Astrocyte (in vitro differentiated cells and primary cell): Measurements from ENCODE around the gene MAGI1. TPM values are rescaled to one million over a fixed set of nuclear protein-coding genes. Genes with fewer than 3 reads are reported as not detected.

ENCODE experiments used
- DNase-seq: peaks from one replicate; pipeline ENCODE4 v3.0.0-alpha.2; 2010; ENCODE audit warnings: low read depth
- FAIRE-seq: peaks from 2 replicates; lab custom pipeline; 2011; peaks lifted over from hg19 to GRCh38; lab: Jason Lieb, UNC
- H2AFZ ChIP-seq: 2 replicates; pipeline ENCODE4 v1.6.0; 2012; ENCODE audit warnings: low read depth, low read length, inconsistent platforms
- H3K27ac ChIP-seq: 2 replicates; pipeline ENCODE4 v1.5.1; 2011; ENCODE audit warnings: low read depth, low read length, inconsistent platforms
- H3K27me3 ChIP-seq: 2 replicates; pipeline ENCODE4 v1.6.0; 2011; ENCODE audit warnings: low read length, inconsistent platforms; ENCODE audit not compliant: insufficient read depth
- H3K36me3 ChIP-seq: 2 replicates; pipeline ENCODE4 v1.5.1; 2011; ENCODE audit warnings: low read length, inconsistent platforms; ENCODE audit not compliant: insufficient read depth
- H3K4me1 ChIP-seq: 2 replicates; pipeline ENCODE4 v1.5.1; 2011; ENCODE audit warnings: low read length, inconsistent platforms; ENCODE audit not compliant: insufficient read depth
- H3K4me2 ChIP-seq: 2 replicates; pipeline ENCODE4 v1.6.0; 2012; ENCODE audit warnings: low read length, inconsistent platforms
- H3K4me3 ChIP-seq: 2 replicates; pipeline ENCODE4 v1.5.1; 2011; ENCODE audit warnings: low read depth, mild to moderate bottlenecking, low read length, inconsistent platforms; ENCODE audit not compliant: insufficient read depth
- H3K79me2 ChIP-seq: 2 replicates; pipeline ENCODE4 v1.6.0; 2012; ENCODE audit warnings: mild to moderate bottlenecking, low read length, inconsistent platforms; ENCODE audit not compliant: insufficient read depth
- H3K9ac ChIP-seq: 2 replicates; pipeline ENCODE4 v1.6.0; 2012; ENCODE audit warnings: mild to moderate bottlenecking, low read length, inconsistent platforms
- H3K9me3 ChIP-seq: 2 replicates; pipeline ENCODE4 v1.5.1; 2012; ENCODE audit warnings: low read depth, mild to moderate bottlenecking, low read length, inconsistent platforms; ENCODE audit not compliant: insufficient read depth
- H4K20me1 ChIP-seq: 2 replicates; pipeline ENCODE4 v1.6.0; 2012; ENCODE audit warnings: low read length, inconsistent platforms; ENCODE audit not compliant: insufficient read depth
- H3K27ac Mint-ChIP-seq: one replicate; pipeline ENCODE4 v1.8.0; 2021; ENCODE audit warnings: mild to moderate bottlenecking, mixed read lengths; ENCODE audit not compliant: unreplicated experiment
- H3K27me3 Mint-ChIP-seq: one replicate; pipeline ENCODE4 v1.8.0; 2021; ENCODE audit warnings: low read depth, mixed read lengths; ENCODE audit not compliant: unreplicated experiment
- H3K36me3 Mint-ChIP-seq: one replicate; pipeline ENCODE4 v1.8.0; 2021; ENCODE audit warnings: low read depth, mixed read lengths; ENCODE audit not compliant: unreplicated experiment
- H3K4me1 Mint-ChIP-seq: one replicate; pipeline ENCODE4 v1.8.0; 2021; ENCODE audit warnings: low read depth, mixed read lengths; ENCODE audit not compliant: unreplicated experiment
- H3K4me3 Mint-ChIP-seq: one replicate; pipeline ENCODE4 v1.8.0; 2021; ENCODE audit warnings: mild to moderate bottlenecking, moderate library complexity, mixed read lengths; ENCODE audit not compliant: unreplicated experiment
- H3K9me3 Mint-ChIP-seq: one replicate; pipeline ENCODE4 v1.8.0; 2021; ENCODE audit warnings: mild to moderate bottlenecking, mixed read lengths; ENCODE audit not compliant: unreplicated experiment
- EZH2 ChIP-seq: IDR thresholded peaks from 2 replicates; pipeline ENCODE4 v1.6.1; 2012; ENCODE audit warnings: mild to moderate bottlenecking, low read length, inconsistent platforms; ENCODE audit not compliant: insufficient read depth
- total RNA-seq: library from RNA; stranded (reverse); gene quantifications from 2 replicates; pipeline ENCODE4 v1.2.1, GENCODE V29; 2021
- TF ChIP-seq, protein P1 (sequence below): IDR thresholded peaks from 2 replicates; pipeline ENCODE4 v1.5.1; 2011; ENCODE audit warnings: low read depth, mild to moderate bottlenecking, inconsistent platforms, low read length, moderate library complexity; ENCODE audit not compliant: insufficient read depth

The MAGI1 gene
- total RNA-seq, 1 donor from 2014 or later: 31.8 TPM

DNA sequence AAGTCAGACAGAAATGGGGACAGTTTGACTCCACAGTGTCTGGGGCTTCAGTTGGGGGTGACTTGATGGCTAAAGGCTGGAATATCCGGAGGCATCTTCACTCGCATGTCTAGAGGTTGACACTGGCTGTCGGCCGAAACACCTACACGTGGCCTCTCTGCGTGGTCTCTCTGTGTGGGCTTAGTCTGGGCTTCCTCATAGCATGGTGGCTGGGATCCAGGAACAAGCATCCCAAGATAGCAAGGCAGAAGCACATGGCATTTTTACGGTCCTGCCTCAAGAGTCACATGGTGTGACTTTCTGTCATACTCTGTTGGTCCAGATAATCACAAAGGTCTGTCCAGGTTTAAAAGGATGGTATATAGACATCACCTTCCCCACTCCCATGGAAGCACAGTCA, 34.5 kb downstream of the MAGI1 start:
- Histone ChIP-seq H3K79me2 (peaks cover 26% of the 10 kb centered on the region), H3K9me3 (no peaks in the 10 kb centered on the region), H3K9ac (no peak overlapping the region), H3K36me3 (no peaks in the 10 kb centered on the region), H3K4me1 (no peaks in the 10 kb centered on the region), H2AFZ (no peak overlapping the region), H3K27ac (no peak overlapping the region), H3K4me3 (no peak overlapping the region), H3K27me3 (no peaks in the 10 kb centered on the region), H3K4me2 (no peak overlapping the region), H4K20me1 (peaks cover 68% of the 10 kb centered on the region)
- FAIRE-seq (no peak), DNase-seq (no peak)
- Mint-ChIP-seq H3K27me3 (no peaks in the 10 kb centered on the region), H3K27ac (no peak overlapping the region), H3K9me3 (no peaks in the 10 kb centered on the region), H3K4me3 (no peak overlapping the region), H3K4me1 (peaks cover 1% of the 10 kb centered on the region), H3K36me3 (peaks cover 4% of the 10 kb centered on the region)
- TF ChIP-seq EZH2: no peak
- TF ChIP-seq, protein P1, sequence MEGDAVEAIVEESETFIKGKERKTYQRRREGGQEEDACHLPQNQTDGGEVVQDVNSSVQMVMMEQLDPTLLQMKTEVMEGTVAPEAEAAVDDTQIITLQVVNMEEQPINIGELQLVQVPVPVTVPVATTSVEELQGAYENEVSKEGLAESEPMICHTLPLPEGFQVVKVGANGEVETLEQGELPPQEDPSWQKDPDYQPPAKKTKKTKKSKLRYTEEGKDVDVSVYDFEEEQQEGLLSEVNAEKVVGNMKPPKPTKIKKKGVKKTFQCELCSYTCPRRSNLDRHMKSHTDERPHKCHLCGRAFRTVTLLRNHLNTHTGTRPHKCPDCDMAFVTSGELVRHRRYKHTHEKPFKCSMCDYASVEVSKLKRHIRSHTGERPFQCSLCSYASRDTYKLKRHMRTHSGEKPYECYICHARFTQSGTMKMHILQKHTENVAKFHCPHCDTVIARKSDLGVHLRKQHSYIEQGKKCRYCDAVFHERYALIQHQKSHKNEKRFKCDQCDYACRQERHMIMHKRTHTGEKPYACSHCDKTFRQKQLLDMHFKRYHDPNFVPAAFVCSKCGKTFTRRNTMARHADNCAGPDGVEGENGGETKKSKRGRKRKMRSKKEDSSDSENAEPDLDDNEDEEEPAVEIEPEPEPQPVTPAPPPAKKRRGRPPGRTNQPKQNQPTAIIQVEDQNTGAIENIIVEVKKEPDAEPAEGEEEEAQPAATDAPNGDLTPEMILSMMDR: no peak

DNA sequence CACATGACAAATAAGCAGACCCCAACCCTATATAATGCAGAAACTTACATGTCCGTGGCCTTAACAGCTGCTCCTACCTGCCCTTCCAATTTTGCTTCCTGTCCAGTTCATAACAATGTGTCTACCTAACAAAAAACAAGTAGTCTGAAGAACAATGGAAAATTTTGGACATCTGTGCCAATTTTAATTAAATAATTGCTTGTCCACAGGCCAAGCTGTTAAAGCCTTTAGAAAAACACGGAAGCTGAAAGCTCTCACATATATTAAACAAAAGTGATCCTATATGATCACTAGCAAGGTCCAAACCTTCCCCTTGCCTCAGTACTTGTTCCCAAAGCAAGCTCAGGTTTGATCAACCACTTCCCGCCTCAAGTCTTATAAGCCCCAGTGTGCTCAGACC, 37.1 kb downstream of the MAGI1 start:
- no peak overlapping the region for H3K4me2 ChIP-seq
- H3K9ac ChIP-seq: no peak overlapping the region
- FAIRE-seq: no peak
- H3K79me2 ChIP-seq: peaks cover 13% of the 10 kb centered on the region
- peaks cover 58% of the 10 kb centered on the region for H4K20me1 ChIP-seq
- Mint-ChIP-seq H3K27me3 (no peaks in the 10 kb centered on the region), H3K27ac (no peak overlapping the region), H3K4me3 (no peak overlapping the region), H3K36me3 (peaks cover 4% of the 10 kb centered on the region), H3K9me3 (no peaks in the 10 kb centered on the region), H3K4me1 (peaks cover 9% of the 10 kb centered on the region)
- DNase-seq: no peak
- no peak overlapping the region for H2AFZ ChIP-seq
- no peaks in the 10 kb centered on the region for H3K36me3 ChIP-seq
- H3K27ac ChIP-seq: no peak overlapping the region
- H3K27me3 ChIP-seq: no peaks in the 10 kb centered on the region
- TF ChIP-seq EZH2: no peak
- TF ChIP-seq, protein P1: no peak
- H3K9me3 ChIP-seq: no peaks in the 10 kb centered on the region
- H3K4me3 ChIP-seq: no peak overlapping the region
- H3K4me1 ChIP-seq: peaks cover 2% of the 10 kb centered on the region

DNA sequence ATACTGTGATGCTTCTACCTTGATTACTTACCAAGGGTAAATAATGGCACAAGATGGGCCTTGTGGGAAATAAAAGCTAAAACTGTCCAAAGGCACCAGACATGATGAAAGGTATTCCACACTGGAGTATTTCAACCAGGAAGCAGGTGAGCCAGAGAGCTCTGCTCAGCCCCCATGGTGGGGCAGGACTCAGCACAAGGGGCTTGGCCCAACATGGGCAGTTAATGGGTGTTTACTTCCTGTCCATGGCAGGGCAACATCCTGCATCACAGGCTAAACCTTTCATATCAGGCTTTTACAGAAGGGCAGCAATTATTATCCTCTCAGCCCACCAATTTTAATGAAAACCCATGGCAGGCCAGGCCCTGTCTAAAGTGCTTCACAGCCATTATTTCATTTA, 38.2 kb downstream of the MAGI1 start:
- no peaks in the 10 kb centered on the region for H3K27me3 Mint-ChIP-seq
- Histone ChIP-seq H3K79me2 (peaks cover 8% of the 10 kb centered on the region), H3K27me3 (no peaks in the 10 kb centered on the region), H3K9me3 (no peaks in the 10 kb centered on the region), H3K4me3 (no peak overlapping the region), H4K20me1 (peaks cover 58% of the 10 kb centered on the region), H3K9ac (no peak overlapping the region), H3K4me1 (peaks cover 2% of the 10 kb centered on the region), H3K27ac (no peak overlapping the region), H3K36me3 (no peaks in the 10 kb centered on the region), H3K4me2 (no peak overlapping the region), H2AFZ (no peak overlapping the region)
- H3K36me3 Mint-ChIP-seq: peaks cover 4% of the 10 kb centered on the region
- no peak for FAIRE-seq
- H3K27ac Mint-ChIP-seq: no peak overlapping the region
- no peak for TF ChIP-seq EZH2
- TF ChIP-seq, protein P1: no peak
- no peaks in the 10 kb centered on the region for H3K9me3 Mint-ChIP-seq
- H3K4me3 Mint-ChIP-seq: no peak overlapping the region
- H3K4me1 Mint-ChIP-seq: peaks cover 18% of the 10 kb centered on the region
- DNase-seq: no peak
